Anterior cingulate cortex (tissue), 58 donors: ENCODE measurements around the gene USP43.

Experiments
- DNase-seq, 58 donors: peaks; one replicate each; lab custom pipeline; 2025; lab: John Stamatoyannopoulos, UW

The USP43 gene

GRCh38 chr17:9703781-9704082, 58.4 kb downstream of the USP43 start:
- DNase-seq, result no peak

- no peak for DNase-seq
These were observed 60.4 kb downstream of the USP43 start for GRCh38 chr17:9705745-9706144.

GRCh38 chr17:9707948-9708347, 62.6 kb downstream of the USP43 start:
- no peak for DNase-seq

- no peak for DNase-seq
These were observed 69.5 kb downstream of the USP43 start for GRCh38 chr17:9714801-9715200.

GRCh38 chr17:9715503-9716016, 70.2 kb downstream of the USP43 start:
- no peak for DNase-seq

GRCh38 chr17:9725575-9725974, 80.3 kb downstream of the USP43 start:
- peak in 21 of 58 donors; percentile 2 to 64 (median 24) for DNase-seq

- DNase-seq, result no peak
These were observed 81.0 kb downstream of the USP43 start for GRCh38 chr17:9726291-9726690.

- DNase-seq, result no peak
These were observed 82.7 kb downstream of the USP43 start for GRCh38 chr17:9728005-9728404.

- DNase-seq, result no peak
These were observed 83.2 kb downstream of the USP43 start for GRCh38 chr17:9728564-9728963.

GRCh38 chr17:9729034-9729650, 83.8 kb downstream of the USP43 start:
- peak in 6 of 58 donors; percentile 2 to 56 (median 10) for DNase-seq

- no peak for DNase-seq
These were observed 84.6 kb downstream of the USP43 start for GRCh38 chr17:9729735-9730420.

- DNase-seq, result no peak
These were observed 105.2 kb downstream of the USP43 start for GRCh38 chr17:9750524-9750923.

GRCh38 chr17:9755083-9755482, 109.8 kb downstream of the USP43 start:
- DNase-seq, result no peak

- DNase-seq, result no peak
These were observed 114.9 kb downstream of the USP43 start for GRCh38 chr17:9760266-9760665.

GRCh38 chr17:9763643-9764042, 118.3 kb downstream of the USP43 start:
- DNase-seq, result no peak

- no peak for DNase-seq
These were observed 120.0 kb downstream of the USP43 start for GRCh38 chr17:9765322-9765721.

GRCh38 chr17:9766970-9767369, 121.7 kb downstream of the USP43 start:
- no peak for DNase-seq

GRCh38 chr17:9767432-9767991, 122.2 kb downstream of the USP43 start:
- no peak for DNase-seq

- no peak for DNase-seq
These were observed 123.1 kb downstream of the USP43 start for GRCh38 chr17:9768381-9768934.

- no peak for DNase-seq
These were observed 123.8 kb downstream of the USP43 start for GRCh38 chr17:9769036-9769695.

- no peak for DNase-seq
These were observed 126.1 kb downstream of the USP43 start for GRCh38 chr17:9771465-9771864.
